ENCODE measurements around the gene IL4R.

IL4R gene

DNA sequence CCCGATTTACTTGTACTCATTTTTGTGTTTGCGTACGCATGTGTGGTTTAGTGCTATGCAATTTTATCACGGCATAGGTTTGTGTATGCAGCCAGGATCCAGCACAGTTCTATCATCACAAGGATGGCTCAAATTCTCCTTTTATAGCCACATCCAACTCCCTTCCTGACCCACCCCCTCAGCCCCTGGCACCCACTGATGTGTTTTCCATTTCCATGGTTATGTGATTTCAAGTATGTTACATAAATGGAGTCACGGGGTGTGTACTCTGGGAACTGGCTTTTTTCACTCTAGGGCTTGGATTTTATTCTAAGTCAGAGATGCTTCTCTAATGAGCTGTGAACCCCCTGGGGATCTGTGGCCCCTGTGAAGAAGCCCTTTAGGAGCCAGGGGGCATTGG lies 16.8 kb downstream of the IL4R start:
- DNase-seq (ENCODE audit: low spot score): no peak

DNA sequence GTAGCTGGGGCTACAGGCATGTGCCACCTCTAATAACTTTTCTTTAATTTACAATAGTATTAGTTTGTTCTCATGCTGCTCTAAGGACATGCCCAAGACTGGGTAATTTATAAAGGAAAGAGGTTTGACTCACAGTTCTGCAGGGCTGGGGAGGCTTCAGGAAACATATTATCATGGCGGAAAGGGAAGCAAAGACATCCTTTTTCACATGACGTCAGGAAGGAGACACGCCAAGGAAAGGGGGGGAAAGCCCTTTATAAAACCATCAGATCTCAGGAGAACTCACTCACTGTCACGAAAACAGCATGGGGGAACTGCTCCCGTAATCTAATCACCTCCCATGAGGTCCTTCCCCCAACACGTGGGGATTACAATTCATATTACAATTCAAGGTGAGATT lies 18.3 kb downstream of the IL4R start:
- no peak for DNase-seq (ENCODE audit: low spot score)

DNA sequence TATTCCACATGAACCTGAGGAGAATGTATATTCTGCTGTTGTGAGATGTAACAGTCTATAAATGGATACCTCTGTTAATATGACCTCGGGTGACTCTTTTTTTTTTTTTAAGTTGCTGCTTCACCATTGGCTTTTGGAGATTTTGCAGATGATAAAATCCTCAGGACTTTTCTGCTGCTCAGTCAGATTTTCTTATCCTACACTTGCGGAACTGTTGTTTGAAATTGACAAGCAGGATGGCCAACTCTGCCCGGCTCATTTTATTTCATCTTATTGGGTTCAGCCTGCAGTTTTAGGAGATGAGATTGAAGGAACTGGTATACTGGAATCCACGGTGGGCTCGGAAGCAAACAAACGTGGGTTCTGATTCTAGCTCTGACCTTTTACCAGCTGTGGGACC lies 19.3 kb downstream of the IL4R start:
- no peak for DNase-seq (ENCODE audit: low spot score)

DNA sequence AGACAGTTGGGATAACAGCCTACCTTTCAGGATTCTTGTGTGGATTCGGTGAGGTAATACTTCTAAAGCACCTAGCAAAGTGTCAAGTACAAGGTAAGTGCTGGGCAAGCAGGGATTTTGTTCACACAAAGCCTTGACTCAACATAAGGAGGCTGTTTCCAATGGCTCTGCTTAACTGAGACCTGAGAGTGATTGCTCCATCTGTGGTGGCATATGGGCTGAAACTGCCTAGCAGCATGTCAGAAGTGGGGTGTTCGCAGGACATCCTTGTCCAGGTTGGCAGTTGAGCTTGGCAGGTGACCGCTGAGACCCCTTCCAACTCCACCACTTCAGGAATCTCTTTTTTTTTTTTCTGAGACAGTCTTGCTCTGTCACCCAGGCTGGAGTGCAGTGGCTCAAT lies 19.8 kb downstream of the IL4R start:
- no peak for DNase-seq (ENCODE audit: low spot score)

DNA sequence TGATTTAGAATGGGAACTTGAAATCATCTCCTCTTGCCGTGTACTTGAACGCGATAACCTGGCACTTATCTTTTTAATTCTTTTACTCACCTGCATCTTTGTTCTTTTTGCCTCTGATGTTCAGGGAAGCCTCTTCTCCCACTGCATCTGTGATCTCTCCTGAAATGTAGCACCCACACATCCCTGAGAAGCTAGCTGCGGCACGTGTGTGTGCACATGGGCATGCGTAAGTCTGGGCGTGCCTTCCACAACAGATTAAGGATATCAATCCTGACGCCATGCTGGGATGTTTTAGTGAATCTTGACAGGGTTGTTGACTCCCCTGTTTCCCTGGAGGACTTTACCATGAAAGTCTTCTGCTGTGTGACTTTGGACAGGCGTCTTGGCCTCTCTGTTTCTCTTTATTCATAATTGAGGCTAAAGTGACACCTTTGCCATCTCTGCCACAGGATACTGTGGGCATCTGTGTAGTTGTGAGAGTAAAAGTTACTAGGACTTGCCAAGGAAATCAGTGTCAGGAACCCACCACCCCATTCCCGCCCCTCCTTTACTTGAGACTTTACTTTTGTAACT lies 20.5 kb downstream of the IL4R start:
- DNase-seq (ENCODE audit: low spot score): peak; percentile 39

DNA sequence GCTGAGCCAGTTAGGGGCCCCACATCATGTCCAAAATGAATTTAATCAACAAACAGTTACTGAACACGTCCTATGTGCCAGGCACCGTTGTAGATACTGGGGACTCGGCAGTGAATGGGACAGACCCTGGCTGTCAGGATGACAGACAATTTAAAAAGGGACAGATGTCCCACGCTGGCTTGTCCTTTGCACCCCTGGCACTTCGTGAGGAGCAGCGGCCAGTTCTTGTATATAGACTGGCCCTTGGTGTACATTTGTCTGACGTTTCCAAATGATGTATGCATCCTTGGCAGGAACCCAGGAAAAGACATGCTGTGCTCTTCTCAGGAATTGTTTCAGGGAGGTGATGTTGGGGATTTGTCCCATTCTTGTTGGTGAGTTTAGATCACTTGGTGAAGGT lies 21.1 kb downstream of the IL4R start:
- no peak for DNase-seq (ENCODE audit: low spot score)

DNA sequence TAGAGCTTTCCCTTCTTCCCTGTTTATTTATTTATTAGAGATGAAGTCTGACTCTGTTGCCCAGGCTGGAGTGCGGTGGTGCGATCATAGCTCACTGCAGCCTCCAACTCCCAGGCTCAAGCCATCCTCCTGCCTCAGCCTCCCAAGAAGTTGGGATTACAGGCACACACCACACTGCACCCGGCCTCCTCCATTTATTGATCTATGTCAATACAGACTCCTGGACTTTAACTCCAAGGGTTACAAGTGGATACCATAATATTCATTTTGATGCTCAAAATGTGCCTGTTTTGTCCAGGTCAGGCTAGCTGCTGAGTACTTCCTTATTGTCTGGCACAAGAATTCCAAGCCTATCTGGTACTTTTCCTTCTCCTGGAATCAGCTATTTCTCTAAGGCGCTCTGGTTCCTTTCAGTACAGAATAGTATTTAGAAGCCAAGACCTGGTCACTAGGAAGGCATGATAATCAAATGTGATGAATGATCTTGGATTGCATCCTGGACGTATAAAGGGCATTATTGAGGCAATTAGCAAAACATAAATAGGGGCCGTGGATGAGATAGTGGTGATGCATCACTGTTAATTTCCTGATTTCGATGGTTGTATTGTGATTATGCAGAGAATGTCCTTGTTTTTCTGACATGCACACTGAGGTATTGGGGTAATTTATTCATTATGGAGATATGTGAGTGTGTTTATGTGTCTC lies 21.7 kb downstream of the IL4R start:
- DNase-seq (ENCODE audit: low spot score): no peak

DNA sequence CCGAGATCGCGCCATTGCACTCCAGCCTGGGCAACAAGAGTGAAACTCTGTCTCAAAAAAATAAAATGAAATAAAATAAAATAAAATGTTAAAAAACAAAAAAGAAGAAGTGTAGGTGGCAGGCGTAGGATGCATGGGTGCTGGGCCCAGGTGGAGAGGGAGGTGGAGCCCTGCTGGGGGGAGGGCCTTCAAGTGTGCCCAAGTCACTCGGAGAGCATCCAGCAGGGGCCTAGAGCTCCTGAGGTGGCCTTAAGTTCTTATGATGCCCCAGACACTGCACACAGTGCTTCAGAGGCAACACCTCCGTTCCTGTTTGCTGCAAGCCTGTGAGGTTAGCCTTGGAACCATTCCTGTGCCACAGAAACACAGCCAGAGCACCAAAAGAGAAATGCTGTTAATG lies 23.2 kb downstream of the IL4R start:
- no peak for DNase-seq (ENCODE audit: low spot score)

DNA sequence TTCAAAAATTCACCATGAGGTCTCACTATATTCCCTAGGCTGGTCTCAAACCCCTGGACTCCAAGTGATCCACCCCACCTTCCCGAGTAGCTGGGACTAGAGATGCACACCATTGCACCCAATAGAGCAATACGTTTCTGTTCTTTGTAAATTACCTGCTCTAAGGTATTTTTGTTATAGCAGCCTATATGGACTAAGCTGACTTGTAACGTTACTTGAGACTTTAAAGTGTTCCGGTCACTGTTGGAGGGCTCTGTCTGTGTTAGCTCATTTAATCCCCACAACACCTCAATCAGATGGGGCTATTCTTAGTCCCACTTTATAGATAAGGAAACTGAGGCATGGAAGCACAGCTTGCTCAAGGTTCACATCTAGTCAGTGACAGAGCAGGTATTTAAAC lies 25.4 kb downstream of the IL4R start:
- DNase-seq (ENCODE audit: low spot score): no peak

DNA sequence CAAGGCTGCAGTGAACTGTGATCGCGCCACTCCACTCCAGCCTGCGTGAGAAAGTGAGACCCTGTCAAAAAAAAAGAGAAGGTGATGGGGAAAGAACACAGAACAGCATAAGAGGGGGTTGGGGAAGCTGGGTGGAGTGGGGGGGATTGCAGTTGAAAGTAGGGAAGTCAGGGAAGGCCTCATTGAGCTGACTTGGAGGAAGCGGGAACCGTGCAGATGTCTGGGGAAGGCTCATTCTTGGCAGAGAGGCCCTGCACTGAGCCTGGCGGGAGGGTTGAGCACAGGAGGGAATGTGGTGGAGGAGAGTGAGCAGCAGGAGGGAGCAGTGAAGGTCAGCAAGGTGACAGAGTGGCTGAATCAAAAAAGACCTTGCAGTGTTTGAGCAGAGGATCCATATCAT lies 26.9 kb downstream of the IL4R start:
- no peak for DNase-seq (ENCODE audit: low spot score)

DNA sequence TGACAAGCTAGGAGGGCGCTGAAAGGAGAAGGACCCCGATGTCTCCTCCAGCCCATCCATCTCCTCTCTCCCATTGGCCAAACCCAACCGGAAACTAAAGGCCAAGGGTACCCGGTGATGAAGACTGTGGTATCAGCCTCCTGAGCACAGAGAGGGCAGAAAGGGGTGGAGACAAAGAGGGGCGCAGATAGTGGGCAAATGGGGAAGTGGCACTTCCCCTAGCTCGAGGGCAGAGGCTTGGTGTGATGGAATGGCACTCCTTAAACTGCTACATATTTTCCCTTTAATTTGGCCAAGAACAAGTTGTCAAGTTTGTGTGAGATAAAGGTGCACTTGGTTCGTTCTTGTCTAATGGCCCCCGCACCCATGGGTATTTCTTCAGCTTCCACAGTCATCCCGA lies 27.8 kb downstream of the IL4R start:
- no peak for DNase-seq (ENCODE audit: low spot score)

DNA sequence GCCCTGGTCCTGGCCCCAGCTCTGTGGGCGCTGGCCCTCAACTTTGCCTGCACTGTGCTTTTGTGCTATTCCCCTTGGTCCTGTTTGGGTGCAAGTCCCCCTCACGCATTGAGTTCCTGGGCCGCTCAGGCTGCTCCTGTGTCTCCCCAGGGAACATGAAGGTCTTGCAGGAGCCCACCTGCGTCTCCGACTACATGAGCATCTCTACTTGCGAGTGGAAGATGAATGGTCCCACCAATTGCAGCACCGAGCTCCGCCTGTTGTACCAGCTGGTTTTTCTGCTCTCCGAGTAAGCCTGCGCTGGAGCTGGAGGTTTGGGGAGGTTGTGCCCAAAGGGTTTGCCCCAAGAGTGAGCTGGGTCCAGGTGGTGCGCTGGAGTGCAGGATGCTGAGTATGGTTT lies 28.2 kb downstream of the IL4R start:
- DNase-seq (ENCODE audit: low spot score): no peak

DNA sequence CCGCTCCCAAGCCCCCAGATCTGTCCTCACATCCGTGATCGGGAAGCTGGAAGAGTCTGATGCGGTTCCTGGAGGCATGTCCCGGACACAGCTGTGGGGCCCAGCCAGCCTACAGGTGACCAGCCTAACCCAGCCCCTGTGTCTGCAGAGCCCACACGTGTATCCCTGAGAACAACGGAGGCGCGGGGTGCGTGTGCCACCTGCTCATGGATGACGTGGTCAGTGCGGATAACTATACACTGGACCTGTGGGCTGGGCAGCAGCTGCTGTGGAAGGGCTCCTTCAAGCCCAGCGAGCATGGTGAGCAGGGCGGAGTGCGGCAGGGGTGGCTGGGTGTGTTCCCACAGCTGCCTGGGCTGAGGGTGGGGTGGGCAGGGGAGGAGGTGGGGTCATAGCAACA lies 30.9 kb downstream of the IL4R start:
- no peak for DNase-seq (ENCODE audit: low spot score)

DNA sequence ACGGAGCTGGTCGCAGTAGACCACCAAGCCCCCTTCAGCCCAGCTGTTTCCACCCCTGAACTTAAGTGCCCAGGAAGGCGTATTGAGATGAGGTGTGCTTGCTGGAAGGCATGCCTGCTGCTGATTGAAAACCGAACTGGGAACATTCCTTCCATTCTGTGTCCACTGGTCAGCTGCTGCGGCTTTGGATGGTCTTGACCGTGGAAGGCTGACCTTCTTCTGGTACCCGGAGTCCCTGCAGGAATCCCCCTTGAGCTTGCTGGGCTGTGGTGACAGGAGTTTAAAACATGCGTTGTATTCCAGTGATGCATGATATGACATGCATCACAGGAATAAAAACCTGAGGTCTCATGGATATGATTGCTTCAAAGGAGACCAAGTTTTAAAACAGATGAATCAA lies 31.4 kb downstream of the IL4R start:
- no peak for DNase-seq (ENCODE audit: low spot score)

DNA sequence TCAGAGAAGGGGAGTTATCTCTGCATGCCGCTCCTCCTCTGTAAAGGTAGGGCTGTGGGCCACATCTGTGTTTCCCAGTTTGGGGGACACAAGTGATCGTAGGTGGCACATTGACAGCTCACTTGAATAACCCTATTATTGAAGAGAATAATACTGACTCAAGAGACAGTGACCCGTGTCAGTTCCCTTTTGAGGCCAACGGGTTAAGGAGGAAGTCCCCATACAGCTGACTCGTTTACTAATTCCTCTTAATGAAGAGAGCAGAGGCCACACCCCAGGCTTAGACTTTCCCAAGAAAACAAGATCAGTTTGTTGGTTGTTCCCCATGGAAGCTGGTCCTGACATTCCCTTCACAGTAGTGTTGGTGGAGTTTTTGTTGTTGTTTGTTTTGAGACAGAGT lies 33.0 kb downstream of the IL4R start:
- no peak for DNase-seq (ENCODE audit: low spot score)

DNA sequence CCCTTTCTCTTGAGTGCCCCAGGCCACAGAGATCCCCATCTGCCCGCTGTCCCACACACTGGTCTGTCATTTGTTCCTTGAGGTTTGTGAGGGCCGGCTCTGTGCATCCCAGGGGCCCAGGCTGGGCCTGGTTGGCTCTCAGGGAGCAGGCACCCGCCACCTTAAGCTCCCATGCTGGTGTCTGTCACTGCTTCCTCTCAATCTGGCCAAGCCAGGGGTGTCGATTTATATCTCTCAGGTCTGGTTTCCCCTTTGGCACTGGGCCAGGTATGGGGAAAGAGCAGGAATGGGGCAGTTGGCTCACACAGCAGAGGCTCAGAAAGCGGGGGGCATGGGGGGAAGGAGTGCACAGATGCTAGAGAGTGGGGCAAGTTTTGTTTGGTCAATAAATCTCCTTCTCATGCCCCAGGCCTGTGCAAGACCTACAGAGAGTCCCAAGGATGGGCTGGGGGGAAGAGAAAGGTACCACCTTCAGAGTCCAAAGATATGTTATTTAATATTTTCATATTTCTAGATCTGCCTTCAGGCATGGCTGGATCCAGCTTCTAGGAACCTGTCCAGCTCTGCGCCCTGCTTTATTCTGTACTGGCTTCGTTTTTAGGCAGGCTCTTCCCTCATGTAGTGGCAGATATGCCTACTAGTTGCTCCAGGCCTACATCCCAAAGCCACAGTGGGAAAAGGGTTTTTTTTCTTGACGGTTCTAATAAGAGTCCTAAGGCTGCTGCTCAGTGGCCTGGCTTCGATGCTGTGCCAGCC lies 34.3 kb downstream of the IL4R start:
- DNase-seq (ENCODE audit: low spot score): no peak

DNA sequence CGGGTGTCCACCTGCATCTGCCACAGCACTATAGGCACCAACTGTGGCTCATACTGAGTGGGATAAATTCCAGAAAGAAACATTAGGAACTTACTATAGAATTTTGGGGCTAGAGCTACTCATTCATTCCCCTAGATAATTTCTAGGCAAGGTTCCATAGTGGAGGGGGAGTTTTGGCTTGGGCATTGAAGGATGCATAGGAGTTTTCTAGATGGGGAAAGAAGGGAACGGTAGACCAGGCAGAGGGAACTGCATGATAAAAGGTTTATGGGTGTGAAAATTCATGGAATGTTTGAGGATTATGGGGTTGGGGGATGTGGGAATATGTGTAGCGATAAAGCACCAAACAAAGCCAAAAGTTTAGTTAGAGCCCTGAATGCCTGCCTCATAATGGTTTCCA lies 35.5 kb downstream of the IL4R start:
- no peak for DNase-seq (ENCODE audit: low spot score)

DNA sequence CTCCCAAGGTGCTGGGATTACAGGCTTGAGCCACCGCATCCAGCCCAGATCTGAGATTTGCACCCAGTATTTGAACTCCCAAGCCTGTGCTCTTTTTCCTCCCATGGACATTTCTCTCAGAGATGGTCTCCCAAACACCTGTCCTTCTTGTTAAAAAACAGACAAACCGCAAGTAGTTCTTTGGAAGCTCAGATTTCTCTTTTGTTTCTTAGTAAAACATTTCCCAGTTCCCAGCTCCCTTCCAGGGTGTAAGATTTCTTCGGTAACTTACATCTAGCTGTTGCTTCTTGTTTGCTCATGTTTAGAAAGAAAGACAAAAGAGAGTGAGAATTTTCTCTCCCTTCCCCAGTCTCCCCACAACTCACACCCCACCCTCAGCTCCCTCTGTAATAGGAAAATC lies 36.2 kb downstream of the IL4R start:
- DNase-seq (ENCODE audit: low spot score): no peak

DNA sequence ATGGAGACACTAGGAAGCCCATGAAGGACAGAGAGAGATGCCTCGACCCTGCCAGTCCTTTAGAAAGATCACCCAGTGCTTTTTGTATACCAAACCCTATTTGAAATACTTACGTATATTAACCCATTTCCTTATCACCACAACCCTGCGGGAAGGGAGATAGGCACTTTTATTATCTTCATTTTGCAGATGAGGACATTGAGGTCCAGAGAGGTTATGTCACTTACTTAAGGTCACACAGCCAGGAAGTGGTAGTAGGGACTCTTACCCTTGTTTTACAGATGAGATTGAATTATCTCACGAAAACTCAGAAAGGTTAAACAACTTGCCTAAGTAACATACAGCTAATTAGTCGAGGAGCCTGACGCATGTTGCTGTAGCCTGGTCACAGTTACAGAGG lies 38.2 kb downstream of the IL4R start:
- DNase-seq (ENCODE audit: low spot score): no peak

DNA sequence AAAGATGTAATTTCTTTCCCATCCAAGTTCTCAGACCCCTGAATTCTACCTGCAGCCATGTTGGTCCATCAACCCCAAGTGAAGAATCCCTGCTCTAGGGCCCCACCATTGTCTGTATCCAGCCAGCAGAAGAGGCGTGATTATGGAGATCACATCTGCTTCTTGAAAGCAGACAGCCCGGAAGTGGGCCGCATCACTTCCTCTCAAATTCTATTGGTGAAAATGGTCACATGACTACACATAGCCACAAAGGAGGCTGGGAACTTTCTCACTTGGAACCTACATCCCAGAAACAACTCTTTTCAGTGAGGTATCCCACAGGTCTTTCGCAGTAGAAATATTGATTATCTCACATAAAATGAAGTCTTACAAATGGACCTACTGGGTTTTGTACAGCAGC lies 40.1 kb downstream of the IL4R start:
- DNase-seq (ENCODE audit: low spot score): no peak

DNA sequence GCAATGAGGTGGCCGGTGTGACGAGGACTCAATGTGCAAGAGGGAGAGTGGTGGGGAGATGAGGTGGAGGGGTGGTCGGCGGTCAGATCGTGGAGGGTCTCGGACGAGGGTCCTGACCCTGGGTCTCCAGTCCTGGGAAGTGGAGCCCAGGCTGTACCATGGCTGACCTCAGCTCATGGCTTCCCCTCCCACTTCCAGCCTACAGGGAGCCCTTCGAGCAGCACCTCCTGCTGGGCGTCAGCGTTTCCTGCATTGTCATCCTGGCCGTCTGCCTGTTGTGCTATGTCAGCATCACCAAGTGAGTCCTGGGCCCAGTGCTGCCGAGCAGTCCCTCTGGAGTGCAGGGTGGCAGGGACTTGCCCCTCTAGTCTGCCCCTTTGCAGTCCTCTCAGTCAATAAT lies 41.8 kb downstream of the IL4R start:
- DNase-seq (ENCODE audit: low spot score): no peak

DNA sequence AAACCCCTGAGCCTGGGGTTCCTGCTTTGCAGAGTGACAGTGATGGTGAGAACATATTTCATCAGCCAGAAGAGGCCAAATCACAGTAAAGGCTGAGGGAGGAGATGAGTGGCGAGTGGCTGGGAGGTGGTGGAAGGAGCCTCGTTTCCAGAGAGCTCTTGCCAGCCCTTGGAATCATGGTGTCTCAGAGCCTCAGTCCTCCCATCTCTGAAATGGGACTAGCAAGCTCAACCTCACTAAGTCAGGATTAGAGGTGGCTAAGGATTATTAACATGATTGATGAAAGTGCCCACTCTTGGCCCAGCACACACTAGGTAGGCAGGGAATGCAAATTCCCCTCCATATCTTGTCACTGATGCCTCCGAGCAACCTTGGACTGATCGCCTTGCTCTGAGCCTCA lies 43.0 kb downstream of the IL4R start:
- no peak for DNase-seq (ENCODE audit: low spot score)

DNA sequence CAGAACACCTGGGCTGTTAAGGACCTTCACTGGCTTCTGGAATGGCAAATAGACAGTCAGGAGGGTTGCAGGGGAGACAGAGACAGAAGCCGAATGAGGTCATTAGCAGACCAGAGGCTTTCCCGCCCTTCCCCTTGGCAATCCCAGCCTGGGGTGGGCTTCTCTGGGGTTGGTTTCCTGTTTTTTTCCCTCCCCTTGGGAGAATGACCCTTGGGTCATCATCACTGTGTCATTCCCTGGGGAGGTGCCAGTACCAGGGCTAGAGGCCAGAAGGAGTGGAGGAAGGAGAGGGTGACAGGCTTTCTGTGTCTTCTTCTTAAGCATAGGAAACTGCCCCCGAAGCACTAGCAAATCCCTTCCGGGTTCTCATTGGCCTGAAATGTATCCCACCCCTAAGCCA lies 45.3 kb downstream of the IL4R start:
- no peak for DNase-seq (ENCODE audit: low spot score)

DNA sequence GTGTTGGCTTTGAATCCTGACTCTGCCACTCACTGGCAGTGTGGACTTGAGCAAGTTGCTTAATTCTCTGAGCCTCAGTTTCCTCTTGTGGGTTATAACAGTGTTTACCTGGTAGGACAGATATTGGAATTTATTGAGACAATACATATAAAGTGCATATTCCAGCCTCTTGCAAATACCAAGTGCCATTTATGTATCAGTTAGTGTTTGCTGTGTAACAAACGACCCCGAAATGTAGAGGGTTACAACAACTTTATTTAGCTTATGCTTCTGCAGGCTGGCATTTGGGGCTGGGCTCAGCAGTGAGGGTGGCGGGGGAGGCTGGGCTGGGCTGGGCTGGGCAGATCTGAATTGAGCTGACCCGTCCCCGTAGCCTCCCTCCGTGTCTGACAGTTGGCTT lies 45.8 kb downstream of the IL4R start:
- DNase-seq (ENCODE audit: low spot score): no peak
